ENCODE data around the gene ZNF416. TPM values are rescaled to one million over a fixed set of nuclear protein-coding genes. Genes with fewer than 3 reads are reported as not detected.

ZNF416 gene
- total RNA-seq, 2 donors from 2014 or later: 2.0 to 3.2 TPM

DNA sequence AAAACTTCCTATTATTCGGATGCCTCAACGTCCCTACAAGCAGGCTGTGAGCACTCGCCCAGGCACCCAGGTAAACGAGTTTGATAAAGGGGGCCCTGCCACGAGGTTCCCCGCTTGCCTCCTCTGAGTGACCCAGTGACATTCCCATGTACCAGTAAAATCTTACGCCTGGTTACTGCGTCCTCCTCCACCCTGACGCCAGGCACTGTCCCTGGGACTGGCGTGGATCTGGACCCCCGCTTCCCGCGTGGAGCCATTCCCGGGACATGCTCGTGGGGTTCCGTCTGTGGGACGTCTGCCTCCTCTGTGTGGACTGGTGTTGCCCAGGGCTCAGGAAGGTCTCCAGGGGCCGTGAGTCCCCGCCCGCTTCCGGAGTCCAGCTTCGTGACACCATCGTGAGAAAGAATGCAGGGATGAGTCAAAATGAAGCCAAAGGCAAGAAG is 18.6 kb downstream of the ZNF416 start:
- DNase-seq: peak in 1 of 2 donors; percentile 7
- intact Hi-C loops (cut with DNase I, micrococcal nuclease): no loop called here
- no peak for ATAC-seq

GRCh38 chr19:57559404-57560025 is 19.2 kb downstream of the ZNF416 start, which contains the start of gene ZNF550:
Gene ZNF550, minus strand, starts transcription at chr19:57559863. Its CDS starts 181 bp downstream, at chr19:57559682.
- peak; percentile 100 for ATAC-seq
- peak; percentile 90 to 95 for DNase-seq
- intact Hi-C loops (cut with DNase I, micrococcal nuclease): no loop called here

GRCh38 chr19:57559008-57559403 is 19.7 kb downstream of the ZNF416 start:
- intact Hi-C loops (cut with DNase I, micrococcal nuclease): no loop called here
- ATAC-seq (peak; percentile 41), DNase-seq (peak in 1 of 2 donors; percentile 16)

- no peak for ATAC-seq
- no peak for DNase-seq
- intact Hi-C loops (cut with DNase I, micrococcal nuclease): no loop called here
Measured at GRCh38 chr19:57558525-57558924, 20.2 kb downstream of the ZNF416 start.

DNA sequence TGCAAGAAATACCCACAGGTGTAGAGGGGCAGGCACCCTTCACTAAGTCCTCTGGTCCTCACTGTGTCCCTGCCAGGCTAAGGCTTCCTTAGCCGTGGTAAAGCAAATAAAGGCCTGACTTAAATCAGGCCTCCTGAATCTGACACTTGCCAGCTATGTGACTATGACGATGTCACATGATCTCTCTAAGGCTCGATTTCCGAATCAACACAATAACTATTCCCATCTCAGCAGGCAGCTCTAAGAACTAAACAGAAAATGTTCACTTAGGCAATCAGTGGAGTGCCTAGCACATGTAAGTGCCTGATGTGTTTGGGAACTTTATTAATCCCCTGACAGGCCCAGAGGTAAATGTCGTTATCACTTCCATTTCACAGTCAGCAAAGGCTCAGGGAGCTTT is 21.1 kb downstream of the ZNF416 start:
- ATAC-seq: no peak
- DNase-seq: no peak
- intact Hi-C loops (cut with DNase I, micrococcal nuclease): no loop called here

DNA sequence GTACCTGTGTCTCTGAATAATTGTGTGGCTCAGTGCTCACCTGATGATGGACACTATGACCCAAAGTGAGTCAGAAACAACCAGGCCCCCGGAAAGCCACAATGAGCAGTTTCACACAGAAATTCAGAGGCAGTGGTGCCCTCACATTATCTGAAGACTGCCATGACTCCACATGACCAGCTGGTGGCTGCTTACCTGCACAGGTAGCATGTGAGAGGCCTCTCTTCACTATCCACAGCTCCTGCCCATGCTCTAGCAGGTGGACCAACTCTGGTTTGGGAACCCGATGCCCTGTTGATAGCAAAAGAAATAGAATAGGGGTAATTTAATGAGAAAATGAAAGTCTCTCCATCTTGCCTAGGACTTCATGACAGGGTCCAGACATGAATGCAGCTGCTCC is 26.3 kb downstream of the ZNF416 start:
- DNase-seq: no peak
- intact Hi-C loops (cut with DNase I, micrococcal nuclease): no loop called here
- no peak for ATAC-seq

DNA sequence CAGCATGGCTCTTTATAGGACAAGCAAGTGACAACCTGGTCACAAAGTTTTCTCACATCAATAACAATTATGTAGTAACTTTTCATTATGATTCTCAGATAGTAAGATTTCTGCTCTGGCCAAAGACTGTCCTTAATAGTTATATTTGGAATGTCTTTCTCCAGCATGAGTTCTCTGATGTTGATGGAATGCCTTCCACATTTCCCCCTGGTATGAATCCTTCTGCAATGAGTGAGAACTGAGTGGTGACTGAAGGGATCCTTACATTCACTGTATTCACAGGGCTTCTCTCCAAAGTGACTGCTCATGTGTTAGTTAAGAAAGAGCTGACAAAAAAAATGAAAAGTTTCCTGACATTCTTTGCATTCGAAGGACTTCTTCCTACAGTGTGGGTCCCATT is 32.2 kb downstream of the ZNF416 start:
- ATAC-seq: no peak
- no peak for DNase-seq
- intact Hi-C loops (cut with DNase I, micrococcal nuclease): no loop called here

DNA sequence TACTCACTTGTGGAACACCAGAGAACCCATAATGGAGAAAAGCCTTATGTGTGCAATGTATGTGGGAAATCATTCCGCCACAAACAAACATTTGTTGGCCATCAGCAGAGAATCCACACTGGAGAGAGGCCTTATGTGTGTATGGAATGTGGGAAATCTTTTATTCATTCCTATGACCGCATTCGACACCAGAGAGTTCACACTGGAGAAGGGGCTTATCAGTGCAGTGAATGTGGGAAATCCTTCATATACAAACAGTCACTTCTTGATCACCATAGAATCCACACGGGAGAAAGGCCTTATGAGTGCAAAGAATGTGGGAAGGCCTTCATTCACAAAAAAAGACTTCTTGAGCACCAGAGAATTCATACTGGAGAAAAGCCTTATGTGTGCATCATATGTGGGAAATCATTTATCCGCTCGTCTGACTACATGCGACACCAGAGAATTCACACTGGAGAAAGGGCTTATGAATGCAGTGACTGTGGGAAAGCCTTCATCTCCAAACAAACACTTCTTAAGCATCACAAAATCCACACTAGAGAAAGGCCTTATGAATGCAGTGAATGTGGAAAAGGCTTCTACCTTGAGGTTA is 40.7 kb downstream of the ZNF416 start:
- DNase-seq (no peak), ATAC-seq (no peak)
- intact Hi-C loops (cut with DNase I, micrococcal nuclease): no loop called here

GRCh38 chr19:57527136-57527881 is 51.4 kb downstream of the ZNF416 start, which contains the start of gene ZNF549:
Gene ZNF549, plus strand, starts transcription at chr19:57527356. Its CDS starts 218 bp downstream, at chr19:57527574.
- intact Hi-C loops (cut with DNase I, micrococcal nuclease): no loop called here
- DNase-seq (peak; percentile 87 to 88), ATAC-seq (peak; percentile 99)

Other genes starting within 250 kb of the ZNF416 start
- 1 to 10 TPM; 3.0 to 3.3 TPM for gene ZNF304, start 227.6 kb downstream of the ZNF416 start, total RNA-seq
- 1 to 10 TPM; 4.4 to 4.5 TPM for gene TRAPPC2B, start 215.4 kb downstream of the ZNF416 start, total RNA-seq
- 1 to 10 TPM; 1.4 to 1.8 TPM for gene ZNF547, start 215.4 kb downstream of the ZNF416 start, total RNA-seq
- 10 to 100 TPM in 1 of 2 donors, 1 to 10 TPM in 1; 8.1 to 10.7 TPM for gene ZNF548, start 189.1 kb downstream of the ZNF416 start, total RNA-seq
- gene ZNF17, start 167.8 kb downstream of the ZNF416 start, total RNA-seq: 10 to 100 TPM in 1 of 2 donors, 1 to 10 TPM in 1; 7.7 to 12.1 TPM
- gene ZNF749, start 143.6 kb downstream of the ZNF416 start, total RNA-seq: 1 to 10 TPM; 7.3 to 8.3 TPM
- under 1 TPM; 0.37 to 0.50 TPM for gene VN1R1, start 121.8 kb downstream of the ZNF416 start, total RNA-seq
- gene ZNF772, start 101.3 kb downstream of the ZNF416 start, total RNA-seq: 1 to 10 TPM; 3.2 to 3.8 TPM
- gene ZNF419, start 91.2 kb downstream of the ZNF416 start, total RNA-seq: 1 to 10 TPM; 3.2 to 4.0 TPM
- 1 to 10 TPM; 2.6 to 5.0 TPM for gene ZNF773, start 79.0 kb downstream of the ZNF416 start, total RNA-seq
- gene ZNF549, start 51.6 kb downstream of the ZNF416 start, total RNA-seq: 1 to 10 TPM; 2.7 to 3.5 TPM
- gene ZNF550, start 19.0 kb downstream of the ZNF416 start, total RNA-seq: 1 to 10 TPM; 2.7 to 5.3 TPM
- 1 to 10 TPM in 1 of 2 donors, under 1 TPM in 1; 0.95 to 1.5 TPM for gene ZIK1, start 5.2 kb upstream of the ZNF416 start, total RNA-seq
- 1 to 10 TPM; 1.2 to 1.7 TPM for gene ZNF530, start 21.0 kb upstream of the ZNF416 start, total RNA-seq
- gene ZNF134, start 35.3 kb upstream of the ZNF416 start, total RNA-seq: 1 to 10 TPM; 7.4 to 9.0 TPM
- 1 to 10 TPM; 7.4 to 9.9 TPM for gene ZNF211, start 54.3 kb upstream of the ZNF416 start, total RNA-seq
- gene ZSCAN4, start 90.0 kb upstream of the ZNF416 start, total RNA-seq: not detected
- 1 to 10 TPM; 4.9 to 5.2 TPM for gene ZNF551, start 103.1 kb upstream of the ZNF416 start, total RNA-seq
- gene ZNF154, start 130.3 kb upstream of the ZNF416 start, total RNA-seq: 1 to 10 TPM in 1 of 2 donors, under 1 TPM in 1; 0.67 to 1.8 TPM
- 1 to 10 TPM; 2.2 to 3.1 TPM for gene ZNF671, start 148.7 kb upstream of the ZNF416 start, total RNA-seq
- 10 to 100 TPM; 13.3 to 16.5 TPM for gene ZNF776, start 167.9 kb upstream of the ZNF416 start, total RNA-seq
- 10 to 100 TPM; 13.0 to 15.2 TPM for gene ZNF586, start 190.8 kb upstream of the ZNF416 start, total RNA-seq
- 10 to 100 TPM; 24.1 to 31.7 TPM for gene ZNF552, start 236.0 kb upstream of the ZNF416 start, total RNA-seq